Activated CD8-positive, alpha-beta memory T cell treated with anti-CD3 and anti-CD28 coated beads for 48 hours (primary cell): Measurements from ENCODE around the gene RNLS.
"Not testable (repeated sequence)": the region's sequence is repeated elsewhere in the genome, so short reads cannot be mapped to it uniquely, and the experiment has no call there.

Source experiments
- DNase-seq, 3 experiments: peaks; one replicate each; pipeline ENCODE4 v3.0.0-alpha.2; 2020; ENCODE audit warnings: low read depth in 2 of 3, low spot score in 2 of 3

Gene RNLS

GRCh38 chr10:88523739-88524400 is 59.2 kb downstream of the RNLS start:
- no peak for DNase-seq

- no peak for DNase-seq
These were observed 60.4 kb downstream of the RNLS start for GRCh38 chr10:88522715-88523114.

GRCh38 chr10:88521791-88522190 is 61.3 kb downstream of the RNLS start:
- DNase-seq, result no peak

- DNase-seq, result no peak
These were observed 67.9 kb downstream of the RNLS start for GRCh38 chr10:88515235-88515634.

- no peak for DNase-seq
These were observed 70.5 kb downstream of the RNLS start for GRCh38 chr10:88512599-88512998.

- no peak for DNase-seq
These were observed 74.3 kb downstream of the RNLS start for GRCh38 chr10:88508796-88509195.

- DNase-seq, result no peak
These were observed 75.2 kb downstream of the RNLS start for GRCh38 chr10:88507826-88508453.

- DNase-seq, result no peak
These were observed 75.7 kb downstream of the RNLS start for GRCh38 chr10:88507404-88507803.

GRCh38 chr10:88505680-88506215 is 77.4 kb downstream of the RNLS start:
- DNase-seq, result no peak

GRCh38 chr10:88505265-88505664 is 77.9 kb downstream of the RNLS start:
- DNase-seq, result no peak

- DNase-seq, result no peak
These were observed 82.5 kb downstream of the RNLS start for GRCh38 chr10:88500656-88501055.

- DNase-seq, result no peak
These were observed 83.3 kb downstream of the RNLS start for GRCh38 chr10:88499569-88500470.

GRCh38 chr10:88497913-88498312 is 85.2 kb downstream of the RNLS start:
- DNase-seq, result no peak

GRCh38 chr10:88494537-88494936 is 88.6 kb downstream of the RNLS start:
- DNase-seq, result no peak

- no peak for DNase-seq
These were observed 89.2 kb downstream of the RNLS start for GRCh38 chr10:88493691-88494483.

GRCh38 chr10:88491314-88491713 is 91.8 kb downstream of the RNLS start:
- DNase-seq, result no peak

GRCh38 chr10:88490231-88490980 is 92.7 kb downstream of the RNLS start:
- DNase-seq, result no peak

GRCh38 chr10:88489107-88489506 is 94.0 kb downstream of the RNLS start:
- no peak for DNase-seq

GRCh38 chr10:88486816-88487215 is 96.3 kb downstream of the RNLS start:
- not testable (repeated sequence) for DNase-seq

- DNase-seq, result no peak
These were observed 100.9 kb downstream of the RNLS start for GRCh38 chr10:88482220-88482619.
